PFSK-1 (cell line): Measurements from ENCODE around the gene POT1.

Source experiments
- FOXP2 ChIP-seq: optimal IDR thresholded peaks from 2 replicates; pipeline ENCODE3; 2011; ENCODE audit warnings: borderline replicate concordance, control low read depth, inconsistent platforms; ENCODE audit not compliant: insufficient read depth; ENCODE audit errors: extremely low read length, extremely low read depth
- POLR2AphosphoS5 ChIP-seq: IDR thresholded peaks from 2 replicates; pipeline ENCODE4 v1.6.1; 2012; ENCODE audit warnings: low read depth, mild to moderate bottlenecking, control low read depth, low read length, moderate library complexity
- SIN3A ChIP-seq: IDR thresholded peaks from 2 replicates; pipeline ENCODE4 v1.6.1; 2012; ENCODE audit warnings: mild to moderate bottlenecking, low read length, moderate library complexity, borderline replicate concordance; ENCODE audit not compliant: insufficient read depth
- TAF1 ChIP-seq: IDR thresholded peaks from 2 replicates; pipeline ENCODE4 v1.6.1; 2012; ENCODE audit warnings: low read length, control low read depth, borderline replicate concordance; ENCODE audit not compliant: insufficient read depth
- TF ChIP-seq, protein P1 (sequence below), 2 experiments: IDR thresholded peaks; 2 replicates each; pipeline versions ENCODE4 v1.6.1 to v1.8.0; 2011 to 2012; ENCODE audit warnings: low read depth in 2 of 2, low read length in 2 of 2, control low read depth in 1 of 2, inconsistent platforms in 1 of 2, mild to moderate bottlenecking in 1 of 2, moderate library complexity in 1 of 2; ENCODE audit not compliant: insufficient read depth in 1 of 2

The POT1 gene

GRCh38 chr7:124779620-124780019 lies 150.0 kb downstream of the POT1 start:
- no peak for TF ChIP-seq SIN3A
- TF ChIP-seq, protein P1, sequence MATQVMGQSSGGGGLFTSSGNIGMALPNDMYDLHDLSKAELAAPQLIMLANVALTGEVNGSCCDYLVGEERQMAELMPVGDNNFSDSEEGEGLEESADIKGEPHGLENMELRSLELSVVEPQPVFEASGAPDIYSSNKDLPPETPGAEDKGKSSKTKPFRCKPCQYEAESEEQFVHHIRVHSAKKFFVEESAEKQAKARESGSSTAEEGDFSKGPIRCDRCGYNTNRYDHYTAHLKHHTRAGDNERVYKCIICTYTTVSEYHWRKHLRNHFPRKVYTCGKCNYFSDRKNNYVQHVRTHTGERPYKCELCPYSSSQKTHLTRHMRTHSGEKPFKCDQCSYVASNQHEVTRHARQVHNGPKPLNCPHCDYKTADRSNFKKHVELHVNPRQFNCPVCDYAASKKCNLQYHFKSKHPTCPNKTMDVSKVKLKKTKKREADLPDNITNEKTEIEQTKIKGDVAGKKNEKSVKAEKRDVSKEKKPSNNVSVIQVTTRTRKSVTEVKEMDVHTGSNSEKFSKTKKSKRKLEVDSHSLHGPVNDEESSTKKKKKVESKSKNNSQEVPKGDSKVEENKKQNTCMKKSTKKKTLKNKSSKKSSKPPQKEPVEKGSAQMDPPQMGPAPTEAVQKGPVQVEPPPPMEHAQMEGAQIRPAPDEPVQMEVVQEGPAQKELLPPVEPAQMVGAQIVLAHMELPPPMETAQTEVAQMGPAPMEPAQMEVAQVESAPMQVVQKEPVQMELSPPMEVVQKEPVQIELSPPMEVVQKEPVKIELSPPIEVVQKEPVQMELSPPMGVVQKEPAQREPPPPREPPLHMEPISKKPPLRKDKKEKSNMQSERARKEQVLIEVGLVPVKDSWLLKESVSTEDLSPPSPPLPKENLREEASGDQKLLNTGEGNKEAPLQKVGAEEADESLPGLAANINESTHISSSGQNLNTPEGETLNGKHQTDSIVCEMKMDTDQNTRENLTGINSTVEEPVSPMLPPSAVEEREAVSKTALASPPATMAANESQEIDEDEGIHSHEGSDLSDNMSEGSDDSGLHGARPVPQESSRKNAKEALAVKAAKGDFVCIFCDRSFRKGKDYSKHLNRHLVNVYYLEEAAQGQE (IDR thresholded peaks at IDR 0.05; ENCODE audit: insufficient read depth in 1 of 2, low read depth in 2 of 2, low read length in 2 of 2) = no peak
- TF ChIP-seq POLR2AphosphoS5 = no peak
- no peak for TF ChIP-seq FOXP2
- TF ChIP-seq TAF1 = no peak

DNA sequence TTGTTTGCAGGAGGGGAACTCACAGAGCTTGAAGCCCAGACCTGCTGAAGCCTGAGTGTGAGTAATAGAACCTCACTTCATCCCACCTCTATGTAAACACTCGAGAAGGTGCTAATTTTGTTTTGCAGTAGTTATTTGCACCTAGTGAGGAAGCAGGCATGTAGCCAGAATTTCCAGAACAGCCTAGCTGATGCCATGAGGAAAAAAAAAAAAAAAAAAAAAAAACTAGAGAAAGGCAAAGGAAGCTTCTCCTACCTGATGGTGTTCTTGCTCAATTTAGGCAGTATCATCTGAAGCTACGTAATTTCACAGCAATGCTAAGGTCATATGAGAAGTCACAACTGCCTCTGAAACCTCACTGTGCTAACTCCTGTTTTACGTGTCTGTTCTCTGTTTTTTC lies 150.4 kb downstream of the POT1 start:
- no peak for TF ChIP-seq POLR2AphosphoS5

DNA sequence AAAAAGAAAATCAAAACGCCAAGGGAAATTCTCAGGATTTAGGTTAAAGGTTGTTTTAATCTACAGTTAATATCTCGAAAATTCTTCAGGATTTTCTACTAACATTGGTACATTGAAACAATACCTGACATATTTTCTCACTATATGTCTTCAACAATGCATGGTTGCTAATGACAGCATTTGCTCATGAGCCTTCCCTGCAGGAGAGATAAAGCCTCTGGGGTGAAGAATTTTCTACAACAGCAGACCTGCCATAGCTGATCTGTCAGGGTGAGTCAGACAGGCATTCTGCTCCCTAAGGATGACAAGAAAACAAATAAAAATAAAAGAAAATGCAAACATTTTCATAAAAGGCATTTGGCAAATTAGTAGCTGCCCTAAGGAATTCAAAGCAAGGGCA lies 152.4 kb downstream of the POT1 start:
- no peak for TF ChIP-seq POLR2AphosphoS5
- no peak for TF ChIP-seq FOXP2

GRCh38 chr7:124776153-124776552 lies 153.5 kb downstream of the POT1 start:
- TF ChIP-seq SIN3A (no peak), POLR2AphosphoS5 (no peak), FOXP2 (no peak), TAF1 (no peak)
- TF ChIP-seq, protein P1 (IDR thresholded peaks at IDR 0.05; ENCODE audit: insufficient read depth in 1 of 2, low read depth in 2 of 2, low read length in 2 of 2) = no peak

GRCh38 chr7:124775422-124775821 lies 154.2 kb downstream of the POT1 start:
- no peak for TF ChIP-seq FOXP2
- TF ChIP-seq POLR2AphosphoS5 = no peak
- TF ChIP-seq, protein P1 (IDR thresholded peaks at IDR 0.05; ENCODE audit: insufficient read depth in 1 of 2, low read depth in 2 of 2, low read length in 2 of 2) = no peak
- no peak for TF ChIP-seq SIN3A
- no peak for TF ChIP-seq TAF1

DNA sequence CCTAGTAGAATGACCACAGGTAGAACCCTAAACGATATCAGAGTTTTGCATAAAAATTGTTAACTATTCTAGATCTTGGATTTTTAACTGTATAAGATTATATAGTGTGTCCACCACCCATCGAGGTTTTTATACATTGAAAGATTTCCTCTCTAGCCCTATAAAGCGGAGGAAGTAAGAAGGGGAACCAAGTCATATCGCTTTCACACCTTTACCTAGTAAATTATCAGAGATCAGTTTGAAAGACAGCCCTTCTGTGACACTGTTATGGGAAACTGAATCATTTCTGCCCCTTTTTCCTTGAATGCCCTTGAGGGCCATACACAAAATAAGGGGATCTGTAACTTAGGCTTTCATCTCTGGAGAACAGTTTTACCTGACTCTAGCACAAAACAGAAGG lies 155.7 kb downstream of the POT1 start:
- TF ChIP-seq FOXP2 = no peak
- no peak for TF ChIP-seq TAF1
- TF ChIP-seq, protein P1 (IDR thresholded peaks at IDR 0.05; ENCODE audit: insufficient read depth in 1 of 2, low read depth in 2 of 2, low read length in 2 of 2) = no peak
- no peak for TF ChIP-seq POLR2AphosphoS5
- TF ChIP-seq SIN3A = no peak
